ENCODE results near the gene PDE1C. TPM values are rescaled to one million over a fixed set of nuclear protein-coding genes. Genes with fewer than 3 reads are reported as not detected.

PDE1C gene
- total RNA-seq, 3 donors from 2014 or later, result not detected

DNA sequence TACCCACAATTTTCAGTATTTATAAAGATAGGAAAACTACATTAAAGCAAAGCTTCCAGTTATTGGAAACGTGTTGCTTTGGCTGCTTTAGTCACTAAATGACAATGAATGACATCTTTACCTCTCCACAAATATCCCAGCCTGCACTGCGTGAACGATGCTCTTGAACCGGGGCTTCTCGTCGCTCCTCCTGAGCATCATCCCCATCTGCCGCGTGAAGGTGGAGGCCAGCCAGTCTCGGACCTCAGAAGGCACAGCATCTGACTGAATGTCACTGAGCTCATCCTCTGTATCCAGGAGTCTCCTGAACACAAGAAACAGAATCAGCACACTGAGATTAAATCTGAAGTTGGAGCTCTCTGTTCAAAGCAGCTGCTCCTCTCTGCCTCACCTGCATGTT is 191.3 kb downstream of the PDE1C start:
- Mint-ChIP-seq H3K27me3 (ENCODE audit: low read depth) (no peaks in the 10 kb centered on the region), H3K9me3 (peaks cover 9% of the 10 kb centered on the region), H3K36me3 (ENCODE audit: insufficient read depth) (no peaks in the 10 kb centered on the region), H3K4me3 (no peak overlapping the region), H3K4me1 (ENCODE audit: low read depth) (no peaks in the 10 kb centered on the region)
- no peak for DNase-seq
- ATAC-seq, result no peak

DNA sequence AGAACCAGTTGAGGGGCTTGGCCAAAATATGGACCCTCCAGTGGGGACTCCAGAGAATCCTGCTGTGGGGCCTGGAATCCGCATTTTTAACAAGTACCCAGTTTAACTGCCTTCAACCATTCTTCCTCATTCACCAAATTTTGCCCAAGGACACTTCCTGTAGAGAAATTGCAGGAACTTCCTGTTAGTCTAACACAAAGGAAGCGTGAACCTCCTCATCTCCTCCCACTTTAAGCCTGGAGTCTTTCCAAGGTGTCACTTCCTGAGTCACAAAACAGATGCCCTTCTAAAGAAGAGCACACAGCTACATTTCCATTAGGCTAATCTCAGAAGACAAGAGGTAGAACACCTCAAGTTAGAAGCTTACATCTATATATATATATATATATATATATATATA is 194.8 kb downstream of the PDE1C start:
- Mint-ChIP-seq H3K4me3 (no peak overlapping the region), H3K27me3 (ENCODE audit: low read depth) (no peaks in the 10 kb centered on the region), H3K36me3 (ENCODE audit: insufficient read depth) (no peaks in the 10 kb centered on the region), H3K9me3 (peaks cover 9% of the 10 kb centered on the region), H3K4me1 (ENCODE audit: low read depth) (no peaks in the 10 kb centered on the region)
- ATAC-seq, result no peak
- no peak for DNase-seq

DNA sequence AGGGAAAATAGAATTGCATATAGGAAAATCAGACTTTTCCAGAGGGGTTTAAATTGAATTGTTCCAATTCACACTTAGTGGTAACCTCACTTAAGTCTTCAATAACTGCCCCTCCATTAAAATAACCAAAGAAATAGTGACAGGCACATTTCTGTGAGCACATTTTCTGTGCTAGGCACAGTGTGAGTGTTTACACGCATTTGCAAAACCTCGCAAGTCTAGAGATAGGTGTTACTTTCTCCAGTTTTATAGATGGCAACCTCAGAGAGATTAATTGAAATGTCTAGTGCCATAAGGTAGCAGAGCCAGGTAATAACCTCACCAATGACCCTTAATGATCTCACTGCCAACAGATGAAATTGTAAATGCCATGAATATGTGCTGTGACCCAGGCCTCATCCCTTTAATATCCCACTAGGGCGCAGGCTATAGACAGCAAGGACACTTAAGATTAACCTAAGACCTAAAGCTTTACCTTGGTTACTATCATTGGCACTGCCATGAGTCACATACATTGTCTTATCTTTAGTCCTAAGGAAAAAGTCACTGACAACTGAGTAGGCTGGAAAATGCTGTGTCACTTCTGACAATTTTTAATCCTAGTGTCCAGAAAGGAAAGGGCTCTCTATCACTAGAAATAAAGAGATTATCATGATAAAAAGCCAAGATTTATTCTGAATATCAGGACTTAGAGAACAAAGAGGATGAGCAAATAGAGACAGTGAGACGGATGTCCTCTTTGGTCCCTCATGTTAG is 195.4 kb downstream of the PDE1C start:
- ATAC-seq (no peak), DNase-seq (no peak)
- Mint-ChIP-seq H3K4me1 (ENCODE audit: low read depth) (no peaks in the 10 kb centered on the region), H3K4me3 (no peak overlapping the region), H3K36me3 (ENCODE audit: insufficient read depth) (no peaks in the 10 kb centered on the region), H3K27me3 (ENCODE audit: low read depth) (no peaks in the 10 kb centered on the region), H3K9me3 (peaks cover 8% of the 10 kb centered on the region)

GRCh38 chr7:31873816-31874597 is 196.2 kb downstream of the PDE1C start:
- no peaks in the 10 kb centered on the region for H3K36me3 Mint-ChIP-seq (ENCODE audit: insufficient read depth)
- no peak for ATAC-seq
- H3K9me3 Mint-ChIP-seq, result peaks cover 8% of the 10 kb centered on the region
- no peaks in the 10 kb centered on the region for H3K4me1 Mint-ChIP-seq (ENCODE audit: low read depth)
- no peak overlapping the region for H3K4me3 Mint-ChIP-seq
- no peak for DNase-seq
- no peaks in the 10 kb centered on the region for H3K27me3 Mint-ChIP-seq (ENCODE audit: low read depth)

- ATAC-seq (no peak), DNase-seq (no peak)
- Mint-ChIP-seq H3K27me3 (ENCODE audit: low read depth) (no peaks in the 10 kb centered on the region), H3K9me3 (peaks cover 19% of the 10 kb centered on the region), H3K4me3 (no peak overlapping the region), H3K4me1 (ENCODE audit: low read depth) (no peaks in the 10 kb centered on the region), H3K36me3 (ENCODE audit: insufficient read depth) (no peaks in the 10 kb centered on the region)
These were observed 197.4 kb downstream of the PDE1C start for GRCh38 chr7:31872545-31873370.

DNA sequence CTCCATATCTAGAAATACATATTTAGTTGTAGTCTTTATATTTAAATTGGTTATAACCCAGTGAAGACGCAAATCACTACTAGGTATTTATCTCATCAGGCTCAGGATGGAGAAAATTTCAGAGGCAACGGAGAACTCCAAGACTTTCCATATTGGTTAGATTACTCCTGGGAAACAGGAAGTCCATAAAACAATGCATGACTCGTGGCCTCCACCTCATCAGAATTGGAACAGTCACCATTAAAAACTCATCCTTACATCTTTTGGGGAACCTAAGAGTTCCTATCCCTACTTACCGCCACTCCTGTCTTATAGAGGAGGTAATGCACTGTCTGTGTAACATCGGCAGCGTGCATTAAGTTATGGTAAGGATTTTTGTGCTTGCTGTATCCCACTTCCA is 205.6 kb downstream of the PDE1C start:
- no peak for DNase-seq
- Mint-ChIP-seq H3K4me1 (ENCODE audit: low read depth) (no peaks in the 10 kb centered on the region), H3K27me3 (ENCODE audit: low read depth) (no peaks in the 10 kb centered on the region)

GRCh38 chr7:31860925-31861324 is 209.3 kb downstream of the PDE1C start:
- Mint-ChIP-seq H3K36me3 (ENCODE audit: insufficient read depth) (no peaks in the 10 kb centered on the region), H3K27me3 (ENCODE audit: low read depth) (no peaks in the 10 kb centered on the region), H3K4me1 (ENCODE audit: low read depth) (no peaks in the 10 kb centered on the region), H3K4me3 (no peak overlapping the region), H3K9me3 (peaks cover 9% of the 10 kb centered on the region)
- no peak for ATAC-seq
- DNase-seq, result no peak

More for the DNA sequence above, 205.6 kb downstream of the PDE1C start:
- no peak for ATAC-seq
- H3K36me3 Mint-ChIP-seq (ENCODE audit: insufficient read depth), result no peaks in the 10 kb centered on the region
- H3K9me3 Mint-ChIP-seq, result peaks cover 27% of the 10 kb centered on the region
- H3K4me3 Mint-ChIP-seq, result no peak overlapping the region

DNA sequence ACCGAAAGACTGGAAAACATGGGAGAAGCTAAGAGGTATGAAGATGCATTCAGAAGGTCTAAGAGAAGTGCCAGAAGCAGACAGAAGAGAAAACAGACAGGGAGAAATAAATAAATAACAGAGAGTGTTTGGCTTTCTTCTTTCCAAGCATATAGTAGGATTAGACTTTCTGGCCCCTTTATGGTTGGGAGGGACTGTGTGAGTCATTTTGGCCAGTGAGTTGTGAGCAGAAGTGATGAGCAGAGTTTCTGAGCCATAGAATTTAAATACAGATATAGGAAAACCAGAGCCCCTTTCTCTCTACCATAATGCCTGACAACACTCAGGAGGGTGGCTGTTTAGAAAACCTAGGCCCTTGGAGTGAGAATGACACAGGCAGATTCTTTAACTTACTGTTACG is 212.2 kb downstream of the PDE1C start:
- no peak for ATAC-seq
- H3K27me3 Mint-ChIP-seq (ENCODE audit: low read depth), result no peaks in the 10 kb centered on the region
- H3K4me1 Mint-ChIP-seq (ENCODE audit: low read depth), result no peaks in the 10 kb centered on the region
- no peak overlapping the region for H3K4me3 Mint-ChIP-seq
- DNase-seq, result no peak
- peaks cover 9% of the 10 kb centered on the region for H3K9me3 Mint-ChIP-seq
- H3K36me3 Mint-ChIP-seq (ENCODE audit: insufficient read depth), result no peaks in the 10 kb centered on the region

DNA sequence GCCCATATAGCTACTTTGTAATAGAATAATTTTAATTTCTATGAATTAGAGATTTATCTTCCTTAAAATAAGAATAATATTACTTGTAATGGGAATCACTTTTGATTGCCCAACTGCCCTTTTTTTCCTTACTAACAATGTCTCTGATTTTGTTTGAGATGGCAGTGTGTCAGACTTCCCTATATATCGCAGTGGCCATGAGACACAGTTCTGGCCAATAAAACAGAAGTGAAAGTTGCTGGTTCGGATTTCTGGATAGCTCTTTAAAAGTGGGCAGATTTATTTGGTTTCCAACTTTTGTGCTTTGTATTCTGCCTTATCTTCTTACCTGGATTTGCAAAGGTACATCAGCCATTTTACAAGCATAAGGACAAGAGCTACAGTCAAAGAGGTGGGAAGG is 213.0 kb downstream of the PDE1C start:
- Mint-ChIP-seq H3K9me3 (peaks cover 9% of the 10 kb centered on the region), H3K27me3 (ENCODE audit: low read depth) (no peaks in the 10 kb centered on the region), H3K4me1 (ENCODE audit: low read depth) (no peaks in the 10 kb centered on the region), H3K4me3 (no peak overlapping the region), H3K36me3 (ENCODE audit: insufficient read depth) (no peaks in the 10 kb centered on the region)
- DNase-seq, result no peak
- no peak for ATAC-seq

- H3K4me3 Mint-ChIP-seq, result no peak overlapping the region
- no peaks in the 10 kb centered on the region for H3K36me3 Mint-ChIP-seq (ENCODE audit: insufficient read depth)
- H3K9me3 Mint-ChIP-seq, result peaks cover 5% of the 10 kb centered on the region
- DNase-seq, result no peak
- no peaks in the 10 kb centered on the region for H3K27me3 Mint-ChIP-seq (ENCODE audit: low read depth)
- no peaks in the 10 kb centered on the region for H3K4me1 Mint-ChIP-seq (ENCODE audit: low read depth)
- ATAC-seq, result no peak
These were observed 213.9 kb downstream of the PDE1C start for GRCh38 chr7:31856337-31856736.

GRCh38 chr7:31855530-31855929 is 214.7 kb downstream of the PDE1C start:
- Mint-ChIP-seq H3K36me3 (ENCODE audit: insufficient read depth) (no peaks in the 10 kb centered on the region), H3K4me3 (no peak overlapping the region), H3K27me3 (ENCODE audit: low read depth) (no peaks in the 10 kb centered on the region), H3K9me3 (no peaks in the 10 kb centered on the region), H3K4me1 (ENCODE audit: low read depth) (no peaks in the 10 kb centered on the region)
- ATAC-seq, result no peak
- no peak for DNase-seq

DNA sequence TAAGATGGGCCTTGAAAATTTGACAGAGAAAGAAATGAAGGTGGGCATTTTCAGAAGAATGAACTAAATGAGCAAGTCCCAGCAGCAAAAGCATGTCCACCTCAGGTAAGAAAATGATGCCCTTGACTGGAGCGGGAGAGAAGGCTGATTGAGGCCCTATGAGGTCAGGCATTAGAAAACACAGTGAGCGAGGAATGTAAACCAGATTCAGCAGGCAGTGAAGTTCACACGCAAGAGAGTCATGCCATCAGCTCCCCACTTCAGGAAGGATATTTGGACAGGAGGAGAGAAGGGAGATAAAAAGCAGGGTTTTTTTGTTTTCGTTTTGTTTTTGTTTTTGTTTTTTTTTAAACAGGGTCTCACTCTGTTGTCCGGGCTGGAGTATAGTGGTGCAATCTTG is 216.8 kb downstream of the PDE1C start:
- H3K4me1 Mint-ChIP-seq (ENCODE audit: low read depth), result no peaks in the 10 kb centered on the region
- H3K36me3 Mint-ChIP-seq (ENCODE audit: insufficient read depth), result no peaks in the 10 kb centered on the region
- no peak overlapping the region for H3K4me3 Mint-ChIP-seq
- no peak for ATAC-seq
- DNase-seq, result no peak
- H3K9me3 Mint-ChIP-seq, result peaks cover 4% of the 10 kb centered on the region
- no peaks in the 10 kb centered on the region for H3K27me3 Mint-ChIP-seq (ENCODE audit: low read depth)

- Mint-ChIP-seq H3K27me3 (ENCODE audit: low read depth) (no peaks in the 10 kb centered on the region), H3K9me3 (peaks cover 4% of the 10 kb centered on the region), H3K4me1 (ENCODE audit: low read depth) (no peaks in the 10 kb centered on the region), H3K4me3 (no peak overlapping the region), H3K36me3 (ENCODE audit: insufficient read depth) (no peaks in the 10 kb centered on the region)
- ATAC-seq, result no peak
- no peak for DNase-seq
These were observed 217.7 kb downstream of the PDE1C start for GRCh38 chr7:31852462-31852861.

- H3K36me3 Mint-ChIP-seq (ENCODE audit: insufficient read depth), result no peaks in the 10 kb centered on the region
- H3K27me3 Mint-ChIP-seq (ENCODE audit: low read depth), result no peaks in the 10 kb centered on the region
- DNase-seq (no peak), ATAC-seq (no peak)
- no peak overlapping the region for H3K4me3 Mint-ChIP-seq
- H3K4me1 Mint-ChIP-seq (ENCODE audit: low read depth), result no peaks in the 10 kb centered on the region
- peaks cover 4% of the 10 kb centered on the region for H3K9me3 Mint-ChIP-seq
These were observed 219.1 kb downstream of the PDE1C start for GRCh38 chr7:31851119-31851518.

Measured in activated T-cell treated with anti-CD3 and anti-CD28 coated beads, Interleukin-2, amount 50 U/mL, for 4 hours (primary cell).